WERI-Rb-1 (cell line): Measurements from ENCODE around the gene TMCC3.
A peak's percentile ranks its signal among the peaks of the same experiment; 100 is the strongest.

Experiments
- DNase-seq: peaks from one replicate; pipeline ENCODE4 v3.0.0-alpha.2; 2020
- H3K27ac ChIP-seq: fragments of 250-450 bp; sonication (Bioruptor Pico); 2 replicates; pipeline ENCODE4 v1.5.1; 2020; ENCODE audit warnings: mild to moderate bottlenecking, moderate library complexity
- H3K27me3 ChIP-seq: fragments of 250-450 bp; sonication (Bioruptor Pico); 2 replicates; pipeline ENCODE4 v1.5.1; 2021; ENCODE audit warnings: mild to moderate bottlenecking, low read depth, moderate library complexity; ENCODE audit not compliant: insufficient read depth, severe bottlenecking
- H3K36me3 ChIP-seq: fragments of 250-450 bp; sonication (Bioruptor Pico); 2 replicates; pipeline ENCODE4 v1.5.1; 2020; ENCODE audit warnings: mild to moderate bottlenecking, moderate library complexity
- H3K4me3 ChIP-seq: 2 replicates; pipeline ENCODE4 v1.5.1; 2011; ENCODE audit warnings: low read depth, mild to moderate bottlenecking, control low read depth, low read length
- H3K9me3 ChIP-seq: fragments of 250-450 bp; sonication (Bioruptor Pico); 2 replicates; pipeline ENCODE4 v1.5.1; 2021; ENCODE audit warnings: mild to moderate bottlenecking, moderate library complexity; ENCODE audit not compliant: severe bottlenecking
- CTCF ChIP-seq: IDR thresholded peaks from 2 replicates; pipeline ENCODE4 v1.5.1; 2011; ENCODE audit warnings: low read depth, mild to moderate bottlenecking, control low read depth, inconsistent platforms, low read length

TMCC3 gene

GRCh38 chr12:94582591-94582990 lies 67.8 kb downstream of the TMCC3 start:
- TF ChIP-seq CTCF: no peak
- Histone ChIP-seq H3K4me3 (no peak overlapping the region), H3K27ac (no peak overlapping the region), H3K36me3 (no peaks in the 10 kb centered on the region), H3K9me3 (no peaks in the 10 kb centered on the region), H3K27me3 (no peaks in the 10 kb centered on the region)
- DNase-seq: no peak

- TF ChIP-seq CTCF: no peak
- no peaks in the 10 kb centered on the region for H3K27me3 ChIP-seq
- H3K36me3 ChIP-seq: no peaks in the 10 kb centered on the region
- H3K4me3 ChIP-seq: no peak overlapping the region
- H3K27ac ChIP-seq: no peak overlapping the region
- H3K9me3 ChIP-seq: no peaks in the 10 kb centered on the region
- peak; percentile 9 for DNase-seq
Measured at GRCh38 chr12:94575645-94576403, 74.5 kb downstream of the TMCC3 start.

GRCh38 chr12:94575024-94575423 lies 75.3 kb downstream of the TMCC3 start:
- no peaks in the 10 kb centered on the region for H3K36me3 ChIP-seq
- H3K9me3 ChIP-seq: no peaks in the 10 kb centered on the region
- no peaks in the 10 kb centered on the region for H3K27me3 ChIP-seq
- no peak overlapping the region for H3K27ac ChIP-seq
- no peak overlapping the region for H3K4me3 ChIP-seq
- no peak for DNase-seq
- no peak for TF ChIP-seq CTCF

- TF ChIP-seq CTCF: no peak
- no peak overlapping the region for H3K4me3 ChIP-seq
- H3K36me3 ChIP-seq: no peaks in the 10 kb centered on the region
- H3K9me3 ChIP-seq: no peaks in the 10 kb centered on the region
- H3K27ac ChIP-seq: no peak overlapping the region
- H3K27me3 ChIP-seq: no peaks in the 10 kb centered on the region
- DNase-seq: no peak
Measured at GRCh38 chr12:94571556-94571955, 78.8 kb downstream of the TMCC3 start.

GRCh38 chr12:94570161-94570560 lies 80.2 kb downstream of the TMCC3 start:
- H3K27ac ChIP-seq: no peak overlapping the region
- H3K27me3 ChIP-seq: no peaks in the 10 kb centered on the region
- H3K9me3 ChIP-seq: no peaks in the 10 kb centered on the region
- DNase-seq: no peak
- H3K4me3 ChIP-seq: no peak overlapping the region
- H3K36me3 ChIP-seq: no peaks in the 10 kb centered on the region
- TF ChIP-seq CTCF: no peak

GRCh38 chr12:94567761-94568160 lies 82.6 kb downstream of the TMCC3 start:
- no peak for TF ChIP-seq CTCF
- H3K27me3 ChIP-seq: no peaks in the 10 kb centered on the region
- H3K27ac ChIP-seq: no peak overlapping the region

More at GRCh38 chr12:94567761-94568160, 82.6 kb downstream of the TMCC3 start:
- Histone ChIP-seq H3K9me3 (no peaks in the 10 kb centered on the region), H3K4me3 (no peak overlapping the region), H3K36me3 (no peaks in the 10 kb centered on the region)
- no peak for DNase-seq
